ENCODE data around the gene NRIP2. TPM values are rescaled to one million over a fixed set of nuclear protein-coding genes. Genes with fewer than 3 reads are reported as not detected.

The NRIP2 gene
- total RNA-seq, 1 donor from 2014 or later, result 9.7 TPM

DNA sequence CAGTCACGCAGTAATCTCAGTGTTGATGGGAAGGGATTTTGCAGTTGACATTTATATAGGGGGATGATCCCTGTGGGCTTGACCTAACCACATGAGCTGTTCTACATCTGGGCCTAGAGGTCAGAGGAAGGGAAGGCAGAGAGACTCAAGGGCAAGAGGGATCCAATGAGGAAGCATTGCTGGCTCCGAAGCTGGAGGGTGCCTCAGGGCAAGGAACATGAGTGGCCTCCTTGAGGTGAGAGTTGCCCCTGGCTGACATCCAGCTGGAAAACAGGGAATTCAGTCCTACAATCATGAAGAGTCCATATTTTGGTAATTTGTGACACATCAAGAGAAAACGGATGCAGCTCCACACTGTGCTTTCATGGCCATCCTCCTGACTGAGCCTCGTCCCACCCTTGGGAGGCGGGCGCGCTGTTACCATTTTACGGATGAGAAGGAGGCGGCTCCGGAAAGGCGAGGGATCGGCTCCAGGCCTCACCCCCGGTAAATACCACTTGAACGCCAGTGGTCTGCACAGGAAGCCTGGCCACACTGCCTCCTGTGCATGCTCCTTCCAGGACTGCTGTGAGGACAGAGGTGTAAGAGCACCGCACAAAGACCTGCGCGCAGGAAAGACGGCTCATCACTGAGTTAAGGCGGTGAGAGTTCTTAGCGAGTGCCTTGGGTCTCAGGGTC lies 58.6 kb downstream of the NRIP2 start:
- Histone ChIP-seq H3K4me3 (no peak overlapping the region), H3K9me3 (no peaks in the 10 kb centered on the region), H3K27me3 (no peaks in the 10 kb centered on the region), H3K27ac (no peak overlapping the region), H3K4me1 (no peaks in the 10 kb centered on the region), H3K36me3 (no peaks in the 10 kb centered on the region)
- intact Hi-C loops (cut with DNase I), result no loop called here
- TF ChIP-seq, protein P1, sequence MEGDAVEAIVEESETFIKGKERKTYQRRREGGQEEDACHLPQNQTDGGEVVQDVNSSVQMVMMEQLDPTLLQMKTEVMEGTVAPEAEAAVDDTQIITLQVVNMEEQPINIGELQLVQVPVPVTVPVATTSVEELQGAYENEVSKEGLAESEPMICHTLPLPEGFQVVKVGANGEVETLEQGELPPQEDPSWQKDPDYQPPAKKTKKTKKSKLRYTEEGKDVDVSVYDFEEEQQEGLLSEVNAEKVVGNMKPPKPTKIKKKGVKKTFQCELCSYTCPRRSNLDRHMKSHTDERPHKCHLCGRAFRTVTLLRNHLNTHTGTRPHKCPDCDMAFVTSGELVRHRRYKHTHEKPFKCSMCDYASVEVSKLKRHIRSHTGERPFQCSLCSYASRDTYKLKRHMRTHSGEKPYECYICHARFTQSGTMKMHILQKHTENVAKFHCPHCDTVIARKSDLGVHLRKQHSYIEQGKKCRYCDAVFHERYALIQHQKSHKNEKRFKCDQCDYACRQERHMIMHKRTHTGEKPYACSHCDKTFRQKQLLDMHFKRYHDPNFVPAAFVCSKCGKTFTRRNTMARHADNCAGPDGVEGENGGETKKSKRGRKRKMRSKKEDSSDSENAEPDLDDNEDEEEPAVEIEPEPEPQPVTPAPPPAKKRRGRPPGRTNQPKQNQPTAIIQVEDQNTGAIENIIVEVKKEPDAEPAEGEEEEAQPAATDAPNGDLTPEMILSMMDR (IDR thresholded peaks at IDR 0.05), result no peak
- DNase-seq (ENCODE audit: low spot score in 2 of 2), result no peak

- intact Hi-C loops (cut with DNase I), result no loop called here
- no peak overlapping the region for H3K4me3 ChIP-seq
- TF ChIP-seq, protein P1 (IDR thresholded peaks at IDR 0.05), result no peak
- no peaks in the 10 kb centered on the region for H3K9me3 ChIP-seq
- DNase-seq (ENCODE audit: low spot score in 2 of 2), result no peak
- H3K4me1 ChIP-seq, result no peaks in the 10 kb centered on the region
- no peak overlapping the region for H3K27ac ChIP-seq
- no peaks in the 10 kb centered on the region for H3K27me3 ChIP-seq
- no peaks in the 10 kb centered on the region for H3K36me3 ChIP-seq
These were observed 59.4 kb downstream of the NRIP2 start for GRCh38 chr12:2775431-2775830.

Other genes starting within 250 kb of the NRIP2 start
- 36.3 TPM for gene FKBP4, start 40.1 kb downstream of the NRIP2 start, total RNA-seq
- 19.9 TPM for gene ITFG2, start 22.4 kb downstream of the NRIP2 start, total RNA-seq
- not detected for gene TEX52, start 22.0 kb upstream of the NRIP2 start, total RNA-seq
- not detected for gene FOXM1, start 42.1 kb upstream of the NRIP2 start, total RNA-seq
- gene RHNO1, start 42.2 kb upstream of the NRIP2 start, total RNA-seq, result 2.9 TPM
- gene TULP3, start 55.9 kb upstream of the NRIP2 start, total RNA-seq, result 24.8 TPM
- 76.1 TPM for gene TEAD4, start 124.4 kb upstream of the NRIP2 start, total RNA-seq
- 109 TPM for gene TSPAN9, start 242.3 kb upstream of the NRIP2 start, total RNA-seq

Measured in ascending aorta (tissue), 2 donors.